ENCODE results near the gene MTHFD2L. TPM values are rescaled to one million over a fixed set of nuclear protein-coding genes. Genes with fewer than 3 reads are reported as not detected.

Gene MTHFD2L
- total and polyA plus RNA-seq, 2 donors (not counting 3 experiments of a cell fraction or from before 2014, with no cell fraction given) = 6.9 to 15.2 TPM

GRCh38 chr4:74309223-74309622 is 151.3 kb downstream of the MTHFD2L start:
- Histone ChIP-seq H3K4me1 (ENCODE audit: control insufficient read depth, extremely low read depth, insufficient read depth, low read length) (no peaks in the 10 kb centered on the region), H3K79me2 (ENCODE audit: control insufficient read depth, insufficient read depth, low read length) (no peaks in the 10 kb centered on the region), H3K27ac (ENCODE audit: insufficient read depth, low read depth, low read length) (no peak overlapping the region), H3K36me3 (ENCODE audit: control insufficient read depth in 2 of 2, extremely low read depth in 1 of 2, insufficient read depth in 2 of 2, low read length in 2 of 2) (no peaks in the 10 kb centered on the region), H3K27me3 (ENCODE audit: control insufficient read depth in 2 of 2, insufficient read depth in 2 of 2, low read length in 2 of 2) (no peaks in the 10 kb centered on the region), H3K4me3 (replicated peaks in 1 of 3; ENCODE audit: insufficient read depth in 1 of 3, low read depth in 1 of 3, low read length in 3 of 3) (no peak overlapping the region), H3K4me2 (ENCODE audit: insufficient read depth, low read length) (no peak overlapping the region), H3K9me1 (replicated peaks; ENCODE audit: control insufficient read depth, extremely low read depth, insufficient read depth, low read length) (no peaks in the 10 kb centered on the region), H2AFZ (ENCODE audit: low read depth, low read length) (no peak overlapping the region), H4K20me1 (replicated peaks; ENCODE audit: control insufficient read depth, extremely low read depth, insufficient read depth, low read length) (no peaks in the 10 kb centered on the region), H3K9me3 (replicated peaks; ENCODE audit: control insufficient read depth, insufficient read depth, low read length) (no peaks in the 10 kb centered on the region), H3K9ac (replicated peaks; ENCODE audit: extremely low read depth, insufficient read depth, low read length) (no peak overlapping the region)
- ChIA-PET POLR2A (no interaction called here), CTCF (interaction anchor here (1.9 to 4.4 kb wide), 3 partner anchors 80 to 120 kb away, joined by 4 to 40 read pairs (median 39); no protein-coding TSS in a partner anchor)
- TF ChIP-seq GATA2 (IDR thresholded peaks at IDR 0.05; ENCODE audit: insufficient read depth, insufficient read length, low read depth, low read length) (no peak), POLR2AphosphoS5 (IDR thresholded peaks at IDR 0.05; ENCODE audit: insufficient read depth, low read depth, low read length) (no peak), FOS (IDR thresholded peaks at IDR 0.05; ENCODE audit: borderline replicate concordance, insufficient read depth, low read length) (no peak), EZH2 (IDR thresholded peaks at IDR 0.05; ENCODE audit: borderline replicate concordance, low read depth, low read length, severe bottlenecking) (no peak), MAX (IDR thresholded peaks at IDR 0.05; ENCODE audit: insufficient read depth, insufficient read length) (no peak), POLR2A (IDR thresholded peaks at IDR 0.05; ENCODE audit: low read depth, low read length) (no peak), JUN (IDR thresholded peaks at IDR 0.05; ENCODE audit: borderline replicate concordance, insufficient read depth, insufficient read length, low read depth) (no peak), MYC (IDR thresholded peaks at IDR 0.05; ENCODE audit: low read depth, low read length) (no peak), CTCF (IDR thresholded peaks at IDR 0.05; ENCODE audit: extremely low read depth in 1 of 2, insufficient read depth in 1 of 2, low read depth in 1 of 2, low read length in 2 of 2) (no peak)
- dilution Hi-C loops (cut with MboI; ENCODE audit: extremely low pct_ligation_motif_present, low sequenced_read_pairs) = no loop called here
- no peak for DNase-seq (ENCODE audit: low read depth, low spot score)
- BruUV-seq (replicated peaks) = no TSS peak
- no peak for FAIRE-seq
- intact Hi-C loops (cut with micrococcal nuclease) = no loop called here
